HFFc6 (cell line): ENCODE measurements around the gene MTA1. TPM values are rescaled to one million over a fixed set of nuclear protein-coding genes. Genes with fewer than 3 reads are reported as not detected.
A peak's percentile ranks its signal among the peaks of the same experiment; 100 is the strongest.

ENCODE experiments used
- DNase-seq: peaks from one replicate; pipeline ENCODE4 v3.0.0-alpha.2; 2018
- H3K27ac Mint-ChIP-seq: 2 replicates; pipeline ENCODE4 v1.8.0; 2020; ENCODE audit warnings: mild to moderate bottlenecking, mixed read lengths
- H3K27me3 Mint-ChIP-seq: 2 replicates; pipeline ENCODE4 v1.8.0; 2021; ENCODE audit warnings: mild to moderate bottlenecking, moderate library complexity, mixed read lengths; ENCODE audit not compliant: insufficient read depth
- H3K36me3 Mint-ChIP-seq: 2 replicates; pipeline ENCODE4 v1.8.0; 2021; ENCODE audit warnings: low read depth, mixed read lengths
- H3K4me1 Mint-ChIP-seq: 2 replicates; pipeline ENCODE4 v1.8.0; 2020; ENCODE audit warnings: low read depth, mixed read lengths
- H3K4me3 Mint-ChIP-seq: 2 replicates; pipeline ENCODE4 v1.8.0; 2020; ENCODE audit warnings: mild to moderate bottlenecking, moderate library complexity, mixed read lengths
- H3K9me3 Mint-ChIP-seq: 2 replicates; pipeline ENCODE4 v1.8.0; 2020; ENCODE audit warnings: mild to moderate bottlenecking, mixed read lengths
- total RNA-seq, 6 experiments: library from RNA; stranded (reverse); fragmentation: NEBNext Ultra II Directional; extraction: Animal tissue kit (Norgen Biotek cat#: 25700); gene quantifications; 2 replicates in 1 of 6; 3 replicates in 5 of 6; pipeline ENCODE4 v1.2.3, GENCODE V29; 2021
- TF ChIP-seq, protein P1 (sequence below): fragments of 200-600 bp; sonication (generic); IDR thresholded peaks from 2 replicates; pipeline ENCODE4 v1.5.0; 2021; ENCODE audit warnings: antibody characterized with exemption, mild to moderate bottlenecking

The MTA1 gene
- total RNA-seq, 6 experiments from 2014 or later, result 67.5 to 71.3 (median 69.2) TPM

DNA sequence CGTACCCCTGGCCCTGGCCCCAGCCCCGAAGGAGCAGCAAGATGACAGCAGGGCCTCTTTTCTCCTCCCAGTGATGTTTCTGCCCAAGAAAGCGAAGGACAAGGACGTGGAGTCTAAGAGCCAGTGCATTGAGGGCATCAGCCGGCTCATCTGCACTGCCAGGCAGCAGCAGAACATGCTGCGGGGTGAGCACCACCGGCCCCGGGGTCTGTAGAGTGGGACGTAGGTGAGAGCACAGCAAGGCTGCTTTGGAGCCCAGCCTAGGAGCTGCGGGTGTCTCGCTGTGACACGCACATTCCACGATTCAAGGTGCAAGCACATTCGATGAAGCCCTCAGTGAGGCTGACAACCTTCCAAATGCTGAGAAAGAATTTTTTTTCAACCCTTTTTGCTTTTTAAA, 26.5 kb upstream of the MTA1 start:
- Mint-ChIP-seq H3K36me3 (no peaks in the 10 kb centered on the region), H3K4me1 (no peaks in the 10 kb centered on the region), H3K4me3 (no peak overlapping the region), H3K9me3 (no peaks in the 10 kb centered on the region), H3K27ac (no peak overlapping the region), H3K27me3 (no peaks in the 10 kb centered on the region; the same call in 1 of the 2 replicates)
- no peak for DNase-seq
- TF ChIP-seq, protein P1, sequence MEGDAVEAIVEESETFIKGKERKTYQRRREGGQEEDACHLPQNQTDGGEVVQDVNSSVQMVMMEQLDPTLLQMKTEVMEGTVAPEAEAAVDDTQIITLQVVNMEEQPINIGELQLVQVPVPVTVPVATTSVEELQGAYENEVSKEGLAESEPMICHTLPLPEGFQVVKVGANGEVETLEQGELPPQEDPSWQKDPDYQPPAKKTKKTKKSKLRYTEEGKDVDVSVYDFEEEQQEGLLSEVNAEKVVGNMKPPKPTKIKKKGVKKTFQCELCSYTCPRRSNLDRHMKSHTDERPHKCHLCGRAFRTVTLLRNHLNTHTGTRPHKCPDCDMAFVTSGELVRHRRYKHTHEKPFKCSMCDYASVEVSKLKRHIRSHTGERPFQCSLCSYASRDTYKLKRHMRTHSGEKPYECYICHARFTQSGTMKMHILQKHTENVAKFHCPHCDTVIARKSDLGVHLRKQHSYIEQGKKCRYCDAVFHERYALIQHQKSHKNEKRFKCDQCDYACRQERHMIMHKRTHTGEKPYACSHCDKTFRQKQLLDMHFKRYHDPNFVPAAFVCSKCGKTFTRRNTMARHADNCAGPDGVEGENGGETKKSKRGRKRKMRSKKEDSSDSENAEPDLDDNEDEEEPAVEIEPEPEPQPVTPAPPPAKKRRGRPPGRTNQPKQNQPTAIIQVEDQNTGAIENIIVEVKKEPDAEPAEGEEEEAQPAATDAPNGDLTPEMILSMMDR, result no peak

DNA sequence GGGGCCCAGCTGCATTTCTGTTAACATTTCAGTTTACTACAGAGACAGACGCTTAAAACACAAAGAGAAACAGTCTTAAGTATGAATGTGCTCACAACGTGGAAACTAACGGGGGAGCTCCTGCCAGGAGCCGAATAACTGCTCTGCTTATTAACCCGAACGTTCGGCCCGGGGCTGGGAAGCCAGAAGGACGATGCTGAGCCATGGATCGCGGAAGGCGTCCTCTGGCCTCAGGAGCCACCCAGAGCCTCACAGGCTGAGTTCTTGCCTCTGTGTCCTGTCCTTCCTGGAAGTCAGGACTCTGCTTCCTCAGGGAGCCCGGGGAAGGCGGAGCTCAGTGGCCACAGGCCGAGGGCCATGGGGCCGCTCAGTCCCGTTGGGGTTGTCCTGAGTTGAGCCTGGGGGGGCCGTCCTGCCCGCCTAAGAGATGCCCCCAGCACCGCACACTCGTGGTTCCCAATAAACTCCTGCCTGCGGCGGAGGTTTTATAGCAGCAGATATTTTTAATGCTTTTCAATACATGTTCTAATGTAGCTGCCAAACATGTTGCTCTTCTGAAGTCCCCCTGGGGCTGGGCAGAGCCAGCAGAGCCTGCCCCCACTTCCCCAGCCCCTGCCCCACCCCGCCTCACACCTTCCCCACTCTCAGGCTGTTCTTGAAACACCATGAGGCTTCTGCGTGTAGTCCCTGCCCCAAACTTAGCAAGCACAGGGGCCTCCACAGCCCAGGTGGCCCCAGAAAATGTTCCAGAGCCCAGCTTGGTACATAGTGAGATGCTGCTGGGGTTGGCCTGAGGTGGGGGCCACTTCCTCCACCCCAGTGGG, 24.7 kb upstream of the MTA1 start:
- Mint-ChIP-seq H3K27ac (no peak overlapping the region), H3K27me3 (no peaks in the 10 kb centered on the region; the same call in 1 of the 2 replicates), H3K36me3 (no peaks in the 10 kb centered on the region; the same call in 1 of the 2 replicates), H3K4me3 (no peak overlapping the region), H3K4me1 (no peaks in the 10 kb centered on the region), H3K9me3 (no peaks in the 10 kb centered on the region)
- TF ChIP-seq, protein P1, result no peak
- no peak for DNase-seq

GRCh38 chr14:105395538-105395854, 24.1 kb upstream of the MTA1 start:
- H3K4me1 Mint-ChIP-seq, result no peaks in the 10 kb centered on the region
- TF ChIP-seq, protein P1, result no peak
- no peak overlapping the region for H3K27ac Mint-ChIP-seq
- no peaks in the 10 kb centered on the region; the same call in 1 of the 2 replicates for H3K27me3 Mint-ChIP-seq
- no peak for DNase-seq
- H3K9me3 Mint-ChIP-seq, result peaks cover 3% of the 10 kb centered on the region; the same call in 1 of the 2 replicates
- no peak overlapping the region for H3K4me3 Mint-ChIP-seq
- peaks cover 5% of the 10 kb centered on the region for H3K36me3 Mint-ChIP-seq

- Mint-ChIP-seq H3K4me1 (no peaks in the 10 kb centered on the region), H3K27ac (peak overlapping the region; percentile 82), H3K27me3 (no peaks in the 10 kb centered on the region; the same call in 1 of the 2 replicates), H3K36me3 (peaks cover 22% of the 10 kb centered on the region), H3K4me3 (peak overlapping the region; percentile 77), H3K9me3 (peaks cover 12% of the 10 kb centered on the region; the same call in 1 of the 2 replicates)
- TF ChIP-seq, protein P1, result no peak
- no peak for DNase-seq
Observed at GRCh38 chr14:105397350-105397931, 22.2 kb upstream of the MTA1 start.

DNA sequence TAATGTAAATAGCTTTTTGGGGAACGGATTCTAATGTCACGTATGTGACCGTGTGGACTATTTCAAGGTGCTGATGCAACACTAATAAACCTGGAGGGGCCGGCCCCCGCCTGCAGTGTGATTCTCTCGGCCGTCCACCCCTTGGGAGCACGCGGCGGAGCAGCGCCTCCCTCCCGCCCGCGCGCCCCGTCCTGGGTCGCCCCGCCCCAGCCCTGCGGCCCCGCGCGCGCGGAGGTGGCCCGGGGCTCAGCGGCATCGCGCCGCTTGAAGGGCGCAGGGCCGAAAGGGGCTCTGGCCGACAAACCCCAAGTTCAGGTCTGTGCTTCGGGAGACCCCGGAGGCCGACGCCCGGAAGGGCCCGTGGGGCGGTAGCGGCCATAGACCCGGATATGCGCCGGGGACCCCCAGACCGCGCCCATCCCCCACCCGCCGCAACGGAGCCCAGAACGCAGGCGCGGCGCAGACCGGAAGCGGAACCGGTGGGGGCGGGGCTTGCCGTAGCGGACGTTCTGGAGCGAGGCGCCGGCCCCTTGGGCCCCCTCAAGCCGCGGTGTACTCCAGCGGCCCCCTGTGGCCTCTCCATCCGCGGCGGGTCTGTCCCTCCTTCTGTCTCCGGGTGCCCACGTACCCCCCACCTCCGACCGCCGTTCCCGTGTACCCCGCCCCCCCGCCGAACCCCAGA, 21.4 kb upstream of the MTA1 start, which contains the start of gene TEX22:
Gene TEX22, plus strand, starts transcription at position 495 of the 682 bp plus-strand sequence. CDS start 803 bp downstream, outside the sequence.
- DNase-seq, result peak; percentile 54
- H3K36me3 Mint-ChIP-seq, result peaks cover 22% of the 10 kb centered on the region
- H3K4me3 Mint-ChIP-seq, result peak within 1 kb of the TSS; percentile 84
- no peaks in the 10 kb centered on the region for H3K4me1 Mint-ChIP-seq
- peaks cover 12% of the 10 kb centered on the region; the same call in 1 of the 2 replicates for H3K9me3 Mint-ChIP-seq
- H3K27me3 Mint-ChIP-seq, result no peaks in the 10 kb centered on the region
- TF ChIP-seq, protein P1, result peak; percentile 41; the same call in 1 of the 2 replicates
- peak within 1 kb of the TSS; percentile 82 for H3K27ac Mint-ChIP-seq
